Omental fat pad (tissue), 4 donors: ENCODE results near the gene NPEPPS. TPM values are rescaled to one million over a fixed set of nuclear protein-coding genes. Genes with fewer than 3 reads are reported as not detected.

Experiments
- ATAC-seq: fragments of 150-250 bp; one replicate; pipeline ENCODE4 v1.9.1; 2016; ENCODE audit warnings: mild to moderate bottlenecking, moderate library complexity; ENCODE audit not compliant: low FRiP score
- DNase-seq: peaks from one replicate; pipeline ENCODE4 v3.0.0-alpha.2; 2019; ENCODE audit warnings: low spot score
- total RNA-seq, 4 donors: library from RNA; depleted of rRNA; stranded (reverse); fragments of >200 nt; gene quantifications; one replicate each; pipeline ENCODE4 v1.1.0, GENCODE V29; 2016
- TF ChIP-seq, protein P1 (sequence below), 3 donors: fragments of 450-650 bp; IDR thresholded peaks; one replicate each; pipeline ENCODE4 v1.5.1; 2016 to 2017; ENCODE audit warnings: antibody characterized with exemption in 3 of 3, mild to moderate bottlenecking in 3 of 3, moderate library complexity in 2 of 3

NPEPPS gene
- total RNA-seq, 4 donors from 2014 or later: 95.8 to 114 (median 102) TPM

GRCh38 chr17:47633996-47634395, 103.1 kb downstream of the NPEPPS start:
- TF ChIP-seq, protein P1, sequence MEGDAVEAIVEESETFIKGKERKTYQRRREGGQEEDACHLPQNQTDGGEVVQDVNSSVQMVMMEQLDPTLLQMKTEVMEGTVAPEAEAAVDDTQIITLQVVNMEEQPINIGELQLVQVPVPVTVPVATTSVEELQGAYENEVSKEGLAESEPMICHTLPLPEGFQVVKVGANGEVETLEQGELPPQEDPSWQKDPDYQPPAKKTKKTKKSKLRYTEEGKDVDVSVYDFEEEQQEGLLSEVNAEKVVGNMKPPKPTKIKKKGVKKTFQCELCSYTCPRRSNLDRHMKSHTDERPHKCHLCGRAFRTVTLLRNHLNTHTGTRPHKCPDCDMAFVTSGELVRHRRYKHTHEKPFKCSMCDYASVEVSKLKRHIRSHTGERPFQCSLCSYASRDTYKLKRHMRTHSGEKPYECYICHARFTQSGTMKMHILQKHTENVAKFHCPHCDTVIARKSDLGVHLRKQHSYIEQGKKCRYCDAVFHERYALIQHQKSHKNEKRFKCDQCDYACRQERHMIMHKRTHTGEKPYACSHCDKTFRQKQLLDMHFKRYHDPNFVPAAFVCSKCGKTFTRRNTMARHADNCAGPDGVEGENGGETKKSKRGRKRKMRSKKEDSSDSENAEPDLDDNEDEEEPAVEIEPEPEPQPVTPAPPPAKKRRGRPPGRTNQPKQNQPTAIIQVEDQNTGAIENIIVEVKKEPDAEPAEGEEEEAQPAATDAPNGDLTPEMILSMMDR (IDR thresholded peaks at IDR 0.05): no peak
- DNase-seq: no peak
- no peak for ATAC-seq

GRCh38 chr17:47634870-47635269, 104.0 kb downstream of the NPEPPS start:
- DNase-seq (no peak), ATAC-seq (no peak)
- TF ChIP-seq, protein P1 (IDR thresholded peaks at IDR 0.05): no peak

DNA sequence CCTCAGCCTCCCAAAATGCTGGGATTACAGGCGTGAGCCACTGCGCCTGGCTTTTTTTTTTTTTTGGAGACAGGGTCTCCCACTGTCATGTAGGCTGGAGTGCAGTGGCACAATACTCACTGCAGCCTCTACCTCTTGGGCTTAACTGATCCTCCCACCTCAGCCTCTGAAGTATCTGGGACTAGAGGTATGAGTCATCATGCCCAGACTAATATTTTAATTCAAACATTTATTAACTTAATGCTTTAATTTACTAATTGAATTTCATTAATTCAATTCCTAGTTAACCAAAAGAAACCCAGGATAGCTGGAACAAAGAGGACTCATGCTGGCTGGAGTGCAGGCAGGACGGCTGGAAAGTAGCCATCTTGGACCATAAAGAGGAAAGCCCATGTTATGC, 104.8 kb downstream of the NPEPPS start:
- DNase-seq (no peak), ATAC-seq (no peak)
- TF ChIP-seq, protein P1 (IDR thresholded peaks at IDR 0.05): no peak

DNA sequence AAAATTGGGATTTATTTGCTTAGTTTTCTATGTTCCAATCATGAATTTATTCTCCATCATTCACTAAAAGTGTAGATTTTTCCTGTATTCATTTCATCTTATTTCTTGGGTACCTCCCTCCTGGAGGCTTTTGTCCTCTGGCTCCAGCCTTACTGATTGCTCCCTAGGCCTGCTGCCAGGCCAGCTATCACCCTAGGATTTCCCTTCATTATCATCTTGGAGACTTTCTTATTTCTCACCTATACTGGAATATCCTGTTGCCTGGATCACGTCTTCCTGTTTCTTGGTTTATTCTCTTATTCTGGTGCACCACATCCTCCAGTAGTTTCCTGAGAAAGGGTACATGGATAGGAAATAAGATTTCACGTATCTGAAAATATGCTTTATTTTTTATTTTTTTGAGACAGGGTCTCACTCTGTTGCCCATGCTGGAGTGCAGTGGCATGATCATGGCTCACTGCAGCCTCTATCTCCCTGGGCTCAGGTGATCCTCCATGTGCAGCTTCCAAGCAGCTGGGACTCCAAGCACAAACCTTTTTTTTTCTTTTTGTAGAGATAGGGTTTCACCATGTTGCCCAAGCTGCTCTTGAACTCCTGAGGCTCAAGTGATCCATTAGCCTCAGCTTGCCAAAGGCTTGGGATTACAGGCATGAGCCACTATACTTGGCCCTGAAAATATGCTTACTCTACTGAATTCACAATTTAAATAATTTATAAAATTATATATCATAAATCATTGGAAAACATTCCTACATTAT, 105.5 kb downstream of the NPEPPS start:
- no peak for ATAC-seq
- TF ChIP-seq, protein P1 (IDR thresholded peaks at IDR 0.05): no peak

GRCh38 chr17:47638903-47639302, 108.0 kb downstream of the NPEPPS start:
- no peak for DNase-seq
- TF ChIP-seq, protein P1 (IDR thresholded peaks at IDR 0.05): no peak
- no peak for ATAC-seq

More for the DNA sequence above, 105.5 kb downstream of the NPEPPS start:
- no peak for DNase-seq

- DNase-seq (no peak), ATAC-seq (peak; percentile 10)
- TF ChIP-seq, protein P1 (IDR thresholded peaks at IDR 0.05): no peak
Measured at GRCh38 chr17:47640076-47640475, 109.2 kb downstream of the NPEPPS start.

GRCh38 chr17:47641202-47641601, 110.3 kb downstream of the NPEPPS start:
- ATAC-seq (no peak), DNase-seq (no peak)
- TF ChIP-seq, protein P1 (IDR thresholded peaks at IDR 0.05): no peak
